GM21390 (cell line): Measurements from ENCODE around the gene NAP1L5.

Source experiments
- ATAC-seq: cut with Tn5 transposase; IDR thresholded peaks from one replicate; pipeline ENCODE4 v1.9.1; 2021; ENCODE audit not compliant: unreplicated experiment

NAP1L5 gene

GRCh38 chr4:88661739-88662138 is 35.9 kb downstream of the NAP1L5 start:
- no peak for ATAC-seq

GRCh38 chr4:88660446-88661294 is 37.0 kb downstream of the NAP1L5 start:
- ATAC-seq: no peak

- no peak for ATAC-seq
Measured at GRCh38 chr4:88659890-88660208, 37.8 kb downstream of the NAP1L5 start.

GRCh38 chr4:88659055-88659889 is 38.4 kb downstream of the NAP1L5 start:
- ATAC-seq: peak; percentile 91

GRCh38 chr4:88655226-88655625 is 42.4 kb downstream of the NAP1L5 start:
- ATAC-seq: no peak

GRCh38 chr4:88653371-88653946 is 44.2 kb downstream of the NAP1L5 start:
- no peak for ATAC-seq

- no peak for ATAC-seq
Measured at GRCh38 chr4:88649716-88650115, 47.9 kb downstream of the NAP1L5 start.

GRCh38 chr4:88646528-88647280 is 50.9 kb downstream of the NAP1L5 start:
- ATAC-seq: no peak

GRCh38 chr4:88645994-88646393 is 51.6 kb downstream of the NAP1L5 start:
- ATAC-seq: no peak
